Neural progenitor cell (in vitro differentiated cells): Measurements from ENCODE around the gene MTARC1. TPM values are rescaled to one million over a fixed set of nuclear protein-coding genes. Genes with fewer than 3 reads are reported as not detected.

ENCODE experiments used
- DNase-seq: peaks from one replicate; pipeline ENCODE4 v3.0.0-alpha.2; 2016; ENCODE audit warnings: low spot score
- H2AFZ ChIP-seq: fragments of 200-600 bp; sonication (generic); replicated peaks from 2 replicates; pipeline ENCODE4 v1.6.1; 2016; ENCODE audit warnings: antibody characterized with exemption
- H3F3A ChIP-seq: fragments of 200-600 bp; sonication (generic); 2 replicates; pipeline ENCODE4 v1.6.1; 2016; ENCODE audit warnings: antibody characterized with exemption, low read depth
- H3K27ac ChIP-seq: fragments of 200-600 bp; sonication (generic); 2 replicates; pipeline ENCODE4 v1.5.1; 2016; ENCODE audit warnings: mild to moderate bottlenecking
- H3K27me3 ChIP-seq: fragments of 200-600 bp; sonication (generic); 2 replicates; pipeline ENCODE4 v1.6.1; 2016; ENCODE audit warnings: mild to moderate bottlenecking, moderate library complexity
- H3K36me3 ChIP-seq: fragments of 200-600 bp; sonication (generic); 2 replicates; pipeline ENCODE4 v1.5.1; 2016
- H3K4me1 ChIP-seq: fragments of 200-600 bp; sonication (generic); 2 replicates; pipeline ENCODE4 v1.6.1; 2016; ENCODE audit warnings: mixed run types
- H3K4me2 ChIP-seq: fragments of 200-600 bp; sonication (generic); 2 replicates; pipeline ENCODE4 v1.6.1; 2016
- H3K4me3 ChIP-seq: fragments of 200-600 bp; sonication (generic); 2 replicates; pipeline ENCODE4 v1.5.1; 2016
- H3K79me2 ChIP-seq: fragments of 200-600 bp; sonication (generic); 2 replicates; pipeline ENCODE4 v1.6.1; 2016; ENCODE audit warnings: low read depth
- H3K9ac ChIP-seq: fragments of 200-600 bp; sonication (generic); 2 replicates; pipeline ENCODE4 v1.6.1; 2016
- H3K9me3 ChIP-seq: fragments of 200-600 bp; sonication (generic); 2 replicates; pipeline ENCODE4 v1.5.1; 2016; ENCODE audit warnings: low read depth
- H4K20me1 ChIP-seq: fragments of 200-600 bp; sonication (generic); 2 replicates; pipeline ENCODE4 v1.6.1; 2016; ENCODE audit warnings: low read depth
- H3K27ac Mint-ChIP-seq: 3 replicates; pipeline ENCODE4 v1.8.0; 2021; ENCODE audit warnings: mixed read lengths
- H3K27me3 Mint-ChIP-seq: 2 replicates; pipeline ENCODE4 v1.8.0; 2022; ENCODE audit warnings: low read depth, mild to moderate bottlenecking, inconsistent platforms, moderate library complexity, mixed read lengths; ENCODE audit not compliant: insufficient read depth
- H3K36me3 Mint-ChIP-seq: 3 replicates; pipeline ENCODE4 v1.8.0; 2021; ENCODE audit warnings: mixed read lengths
- H3K4me1 Mint-ChIP-seq: 3 replicates; pipeline ENCODE4 v1.8.0; 2021; ENCODE audit warnings: mixed read lengths
- H3K4me3 Mint-ChIP-seq: 3 replicates; pipeline ENCODE4 v1.8.0; 2021; ENCODE audit warnings: mild to moderate bottlenecking, moderate library complexity, mixed read lengths
- H3K9me3 Mint-ChIP-seq: 3 replicates; pipeline ENCODE4 v1.8.0; 2020; ENCODE audit warnings: mixed read lengths
- CTCF ChIP-seq: fragments of 200-600 bp; sonication (generic); IDR thresholded peaks from 2 replicates; pipeline ENCODE4 v1.5.1; 2017; ENCODE audit warnings: antibody characterized with exemption, mild to moderate bottlenecking
- EZH2 ChIP-seq: fragments of 200-600 bp; sonication (generic); IDR thresholded peaks from 2 replicates; pipeline ENCODE4 v1.6.1; 2017; ENCODE audit warnings: antibody characterized with exemption, mild to moderate bottlenecking, moderate library complexity
- EZH2phosphoT487 ChIP-seq: fragments of 200-600 bp; sonication (generic); IDR thresholded peaks from 2 replicates; pipeline ENCODE4 v1.6.1; 2017; ENCODE audit warnings: antibody characterized with exemption
- total RNA-seq: library from RNA; depleted of rRNA; stranded (reverse); fragments of >200 nt; gene quantifications from 2 replicates; pipeline ENCODE4 v1.2.3, GENCODE V29; 2015; ENCODE audit warnings: low replicate concordance

Gene MTARC1
- total RNA-seq, 1 donor from 2014 or later = 11.3 TPM

- Histone ChIP-seq H3K4me2 (no peak overlapping the region), H3K9ac (no peak overlapping the region), H3K9me3 (no peaks in the 10 kb centered on the region), H2AFZ (no peak overlapping the region), H3K79me2 (peaks cover 7% of the 10 kb centered on the region), H3F3A (peaks cover 28% of the 10 kb centered on the region), H3K4me1 (peaks cover 6% of the 10 kb centered on the region), H3K27ac (no peak overlapping the region), H3K4me3 (no peak overlapping the region), H3K27me3 (peaks cover 6% of the 10 kb centered on the region), H3K36me3 (no peaks in the 10 kb centered on the region), H4K20me1 (no peaks in the 10 kb centered on the region)
- Mint-ChIP-seq H3K9me3 (no peaks in the 10 kb centered on the region), H3K36me3 (no peaks in the 10 kb centered on the region), H3K4me3 (peak overlapping the region; percentile 82), H3K27ac (no peak overlapping the region), H3K27me3 (peaks cover 2% of the 10 kb centered on the region), H3K4me1 (peaks cover 11% of the 10 kb centered on the region)
- no peak for DNase-seq
- TF ChIP-seq EZH2 = no peak
- TF ChIP-seq CTCF = no peak
- TF ChIP-seq EZH2phosphoT487 = no peak
These were observed 2.0 kb upstream of the MTARC1 start for GRCh38 chr1:220784751-220785150.

- Histone ChIP-seq H3K36me3 (no peaks in the 10 kb centered on the region), H3K9me3 (no peaks in the 10 kb centered on the region), H3F3A (peaks cover 28% of the 10 kb centered on the region), H3K9ac (no peak overlapping the region), H3K4me2 (peak overlapping the region; percentile 98), H4K20me1 (no peaks in the 10 kb centered on the region), H3K4me1 (peaks cover 6% of the 10 kb centered on the region), H3K4me3 (no peak overlapping the region), H2AFZ (peak overlapping the region; percentile 98), H3K79me2 (peaks cover 7% of the 10 kb centered on the region), H3K27ac (no peak overlapping the region), H3K27me3 (peaks cover 6% of the 10 kb centered on the region)
- DNase-seq = no peak
- H3K27me3 Mint-ChIP-seq = peaks cover 2% of the 10 kb centered on the region
- H3K9me3 Mint-ChIP-seq = no peaks in the 10 kb centered on the region
- H3K4me3 Mint-ChIP-seq = peak overlapping the region; percentile 82
- H3K36me3 Mint-ChIP-seq = no peaks in the 10 kb centered on the region
- TF ChIP-seq CTCF (no peak), EZH2 (no peak), EZH2phosphoT487 (no peak)
- no peak overlapping the region for H3K27ac Mint-ChIP-seq
- peaks cover 11% of the 10 kb centered on the region for H3K4me1 Mint-ChIP-seq
These were observed 1.3 kb upstream of the MTARC1 start for GRCh38 chr1:220785166-220786056.

GRCh38 chr1:220786057-220786336 lies 716 bp upstream of the MTARC1 start:
- Histone ChIP-seq H3K79me2 (peaks cover 7% of the 10 kb centered on the region), H3K4me1 (peaks cover 6% of the 10 kb centered on the region), H3F3A (peaks cover 28% of the 10 kb centered on the region), H3K27me3 (peaks cover 6% of the 10 kb centered on the region), H3K36me3 (no peaks in the 10 kb centered on the region), H3K9me3 (no peaks in the 10 kb centered on the region), H2AFZ (peak overlapping the region; percentile 98), H3K9ac (no peak overlapping the region), H3K4me2 (peak overlapping the region; percentile 98), H3K27ac (no peak overlapping the region), H3K4me3 (peak overlapping the region; percentile 80), H4K20me1 (no peaks in the 10 kb centered on the region)
- peak overlapping the region; percentile 53 for H3K27ac Mint-ChIP-seq
- H3K27me3 Mint-ChIP-seq = peaks cover 2% of the 10 kb centered on the region
- peak overlapping the region; percentile 82 for H3K4me3 Mint-ChIP-seq
- TF ChIP-seq CTCF (no peak), EZH2phosphoT487 (no peak), EZH2 (no peak)
- peaks cover 11% of the 10 kb centered on the region for H3K4me1 Mint-ChIP-seq
- DNase-seq = no peak
- H3K9me3 Mint-ChIP-seq = no peaks in the 10 kb centered on the region
- no peaks in the 10 kb centered on the region for H3K36me3 Mint-ChIP-seq
